Activated naive CD8-positive, alpha-beta T cell treated with anti-CD3 and anti-CD28 coated beads for 36 hours (primary cell): Measurements from ENCODE around the gene DISP3. TPM values are rescaled to one million over a fixed set of nuclear protein-coding genes. Genes with fewer than 3 reads are reported as not detected.
"Not testable (repeated sequence)": the region's sequence is repeated elsewhere in the genome, so short reads cannot be mapped to it uniquely, and the experiment has no call there.

Experiments
- DNase-seq: peaks from one replicate; pipeline ENCODE4 v3.0.0; 2021
- H3K27ac Mint-ChIP-seq: one replicate; pipeline ENCODE4 v1.8.0; 2022; ENCODE audit warnings: mild to moderate bottlenecking, moderate library complexity, mixed read lengths
- H3K27me3 Mint-ChIP-seq: one replicate; pipeline ENCODE4 v1.8.0; 2022; ENCODE audit warnings: mild to moderate bottlenecking, mixed read lengths
- H3K36me3 Mint-ChIP-seq: one replicate; pipeline ENCODE4 v1.8.0; 2021; ENCODE audit warnings: mild to moderate bottlenecking, mixed read lengths
- H3K4me1 Mint-ChIP-seq: one replicate; pipeline ENCODE4 v1.8.0; 2021; ENCODE audit warnings: mixed read lengths
- H3K4me3 Mint-ChIP-seq: one replicate; pipeline ENCODE4 v1.8.0; 2022; ENCODE audit warnings: mild to moderate bottlenecking, moderate library complexity, mixed read lengths
- H3K9me3 Mint-ChIP-seq: one replicate; pipeline ENCODE4 v1.8.0; 2022; ENCODE audit warnings: mixed read lengths
- total RNA-seq, 2 experiments: library from RNA; stranded (reverse); gene quantifications; one replicate each; pipeline ENCODE4 v1.2.3, GENCODE V29; 2021

The DISP3 gene
- total RNA-seq, 2 experiments from 2014 or later = 0.20 to 0.58 TPM

GRCh38 chr1:11570821-11571380, 91.9 kb downstream of the DISP3 start:
- Mint-ChIP-seq H3K27ac (no peak overlapping the region), H3K36me3 (no peaks in the 10 kb centered on the region), H3K4me3 (no peak overlapping the region), H3K27me3 (peaks cover 20% of the 10 kb centered on the region), H3K9me3 (no peaks in the 10 kb centered on the region), H3K4me1 (no peaks in the 10 kb centered on the region)
- DNase-seq = no peak

GRCh38 chr1:11571906-11572616, 93.1 kb downstream of the DISP3 start:
- no peaks in the 10 kb centered on the region for H3K9me3 Mint-ChIP-seq
- H3K27ac Mint-ChIP-seq = no peak overlapping the region
- H3K27me3 Mint-ChIP-seq = peaks cover 20% of the 10 kb centered on the region
- DNase-seq = peak; percentile 9
- H3K4me1 Mint-ChIP-seq = no peaks in the 10 kb centered on the region
- H3K36me3 Mint-ChIP-seq = no peaks in the 10 kb centered on the region
- no peak overlapping the region for H3K4me3 Mint-ChIP-seq

GRCh38 chr1:11573116-11573692, 94.2 kb downstream of the DISP3 start:
- no peaks in the 10 kb centered on the region for H3K9me3 Mint-ChIP-seq
- no peaks in the 10 kb centered on the region for H3K4me1 Mint-ChIP-seq
- no peak overlapping the region for H3K27ac Mint-ChIP-seq
- H3K36me3 Mint-ChIP-seq = no peaks in the 10 kb centered on the region
- peaks cover 23% of the 10 kb centered on the region for H3K27me3 Mint-ChIP-seq
- DNase-seq = no peak
- H3K4me3 Mint-ChIP-seq = no peak overlapping the region

GRCh38 chr1:11575553-11575952, 96.6 kb downstream of the DISP3 start:
- Mint-ChIP-seq H3K27me3 (peaks cover 22% of the 10 kb centered on the region), H3K36me3 (no peaks in the 10 kb centered on the region), H3K4me1 (no peaks in the 10 kb centered on the region), H3K9me3 (no peaks in the 10 kb centered on the region), H3K27ac (no peak overlapping the region), H3K4me3 (no peak overlapping the region)
- DNase-seq = no peak

GRCh38 chr1:11576109-11576875, 97.3 kb downstream of the DISP3 start:
- Mint-ChIP-seq H3K4me3 (no peak overlapping the region), H3K36me3 (no peaks in the 10 kb centered on the region), H3K27ac (no peak overlapping the region), H3K9me3 (no peaks in the 10 kb centered on the region), H3K4me1 (no peaks in the 10 kb centered on the region), H3K27me3 (peaks cover 21% of the 10 kb centered on the region)
- DNase-seq = no peak

- no peak overlapping the region for H3K4me3 Mint-ChIP-seq
- no peaks in the 10 kb centered on the region for H3K9me3 Mint-ChIP-seq
- peaks cover 25% of the 10 kb centered on the region for H3K27me3 Mint-ChIP-seq
- no peak overlapping the region for H3K27ac Mint-ChIP-seq
- no peaks in the 10 kb centered on the region for H3K36me3 Mint-ChIP-seq
- H3K4me1 Mint-ChIP-seq = no peaks in the 10 kb centered on the region
- DNase-seq = no peak
Observed at GRCh38 chr1:11578004-11578403, 99.0 kb downstream of the DISP3 start.

GRCh38 chr1:11579506-11579905, 100.6 kb downstream of the DISP3 start:
- H3K27ac Mint-ChIP-seq = no peak overlapping the region
- peaks cover 32% of the 10 kb centered on the region for H3K27me3 Mint-ChIP-seq
- no peak overlapping the region for H3K4me3 Mint-ChIP-seq
- H3K4me1 Mint-ChIP-seq = no peaks in the 10 kb centered on the region
- no peaks in the 10 kb centered on the region for H3K36me3 Mint-ChIP-seq
- no peak for DNase-seq
- H3K9me3 Mint-ChIP-seq = no peaks in the 10 kb centered on the region

- H3K4me1 Mint-ChIP-seq, H3K36me3 Mint-ChIP-seq, DNase-seq, H3K9me3 Mint-ChIP-seq, H3K27ac Mint-ChIP-seq: not testable (repeated sequence)
- Mint-ChIP-seq H3K4me3 (peak overlapping the region; percentile 49), H3K27me3 (peaks cover 32% of the 10 kb centered on the region)
Observed at GRCh38 chr1:11580049-11580448, 101.1 kb downstream of the DISP3 start.

DNA sequence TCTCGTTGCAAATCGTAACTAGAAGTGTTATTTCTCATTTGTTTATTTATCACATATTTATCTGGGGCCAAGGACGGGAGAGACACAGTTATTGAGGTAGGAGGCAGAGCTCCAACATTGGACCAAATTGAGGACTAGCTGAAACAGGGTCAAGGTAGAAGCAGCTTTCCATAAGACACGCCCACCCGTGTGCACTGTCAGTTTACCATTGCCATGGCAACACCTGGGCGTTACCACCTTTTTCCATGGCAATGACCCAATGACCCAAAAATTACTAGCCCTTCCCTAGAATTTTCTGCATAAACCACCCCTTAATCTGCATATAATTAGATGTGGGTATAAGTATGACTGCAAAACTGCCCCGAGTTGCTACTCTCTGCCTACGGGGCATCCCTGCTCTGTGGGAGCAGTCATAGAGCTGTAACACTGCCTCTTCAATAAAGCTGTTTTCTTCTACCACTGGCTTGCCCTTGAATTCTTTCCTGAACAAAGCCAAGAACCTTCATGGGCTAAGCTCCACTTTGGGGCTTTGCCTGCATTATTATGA, 102.6 kb downstream of the DISP3 start:
- Mint-ChIP-seq H3K36me3 (no peaks in the 10 kb centered on the region), H3K4me1 (no peaks in the 10 kb centered on the region), H3K4me3 (no peak overlapping the region), H3K9me3 (no peaks in the 10 kb centered on the region), H3K27me3 (peaks cover 32% of the 10 kb centered on the region), H3K27ac (no peak overlapping the region)
- DNase-seq = no peak

DNA sequence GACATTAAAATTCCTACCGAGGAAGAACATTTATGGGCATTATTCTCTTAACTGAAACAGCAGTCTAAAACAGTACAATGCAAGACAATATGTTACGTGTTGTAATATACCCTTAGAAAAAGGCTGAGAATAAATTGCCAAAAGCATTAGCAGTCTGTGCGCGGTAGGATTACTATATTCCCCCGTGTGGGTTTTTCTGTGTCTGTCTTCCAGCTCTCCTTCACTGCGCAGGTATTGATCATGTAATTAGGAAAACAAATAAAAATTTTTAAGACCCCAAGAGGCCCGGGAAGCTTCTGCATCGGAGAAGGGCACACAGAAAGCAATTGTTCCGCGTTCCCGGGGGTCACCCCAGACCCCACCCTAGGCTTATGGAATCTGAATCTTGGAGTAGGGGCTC, 106.4 kb downstream of the DISP3 start:
- no peak overlapping the region for H3K27ac Mint-ChIP-seq
- H3K4me3 Mint-ChIP-seq = no peak overlapping the region
- peaks cover 23% of the 10 kb centered on the region for H3K27me3 Mint-ChIP-seq
- no peaks in the 10 kb centered on the region for H3K4me1 Mint-ChIP-seq
- H3K36me3 Mint-ChIP-seq = no peaks in the 10 kb centered on the region
- H3K9me3 Mint-ChIP-seq = no peaks in the 10 kb centered on the region
- no peak for DNase-seq

Other genes starting within 250 kb of the DISP3 start
- 10 to 100 TPM; 43.0 to 45.2 TPM for gene MTOR, start 216.6 kb upstream of the DISP3 start, total RNA-seq
- 10 to 100 TPM; 39.1 to 41.4 TPM for gene UBIAD1, start 206.0 kb upstream of the DISP3 start, total RNA-seq
- 1 to 10 TPM; 1.5 to 1.7 TPM for gene FBXO2, start 175.3 kb downstream of the DISP3 start, total RNA-seq
- 10 to 100 TPM; 14.4 to 15.9 TPM for gene FBXO44, start 175.7 kb downstream of the DISP3 start, total RNA-seq
- 10 to 100 TPM; 15.5 to 16.8 TPM for gene FBXO6, start 185.0 kb downstream of the DISP3 start, total RNA-seq
- gene MAD2L2, start 202.0 kb downstream of the DISP3 start, total RNA-seq = 10 to 100 TPM; 71.9 to 72.1 TPM
- gene DRAXIN, start 212.6 kb downstream of the DISP3 start, total RNA-seq = under 1 TPM; 0.08 to 0.16 TPM